ENCODE measurements around the gene HMOX2.

- TF ChIP-seq CTCF (tag by site-specific recombination; IDR thresholded peaks at IDR 0.05) (no peak; the same call in 1 of the 2 replicates), ZBTB10 (tag by site-specific recombination; IDR thresholded peaks at IDR 0.05) (no peak), OSR2 (tag by site-specific recombination; IDR thresholded peaks at IDR 0.05) (no peak), ZNF677 (tag by site-specific recombination; IDR thresholded peaks at IDR 0.05) (no peak), GLIS1 (tag by site-specific recombination; IDR thresholded peaks at IDR 0.05) (no peak), HOXD13 (CRISPR knock-in tag; IDR thresholded peaks at IDR 0.05; ENCODE audit: borderline replicate concordance) (no peak), ZFHX2 (tag by site-specific recombination; conservative IDR thresholded peaks at IDR 0.05) (no peak), ZNF639 (tag by site-specific recombination; IDR thresholded peaks at IDR 0.05) (no peak), ZNF530 (tag by site-specific recombination; IDR thresholded peaks at IDR 0.05; ENCODE audit: low read depth) (no peak), ZNF26 (tag by site-specific recombination; IDR thresholded peaks at IDR 0.05) (no peak), ZNF274 (IDR thresholded peaks at IDR 0.05; ENCODE audit: low read length) (no peak), ZNF274 (tag by site-specific recombination; IDR thresholded peaks at IDR 0.05; ENCODE audit: borderline replicate concordance) (no peak)
These were observed 49.4 kb upstream of the HMOX2 start for GRCh38 chr16:4426722-4427372.

Data from HEK293 (cell line).